GM21786 (cell line): ENCODE measurements around the gene RAB9A.
A peak's percentile ranks its signal among the peaks of the same experiment; 100 is the strongest.
"Not testable (repeated sequence)": the region's sequence is repeated elsewhere in the genome, so short reads cannot be mapped to it uniquely, and the experiment has no call there.

Source experiments
- ATAC-seq: cut with Tn5 transposase; IDR thresholded peaks from one replicate; pipeline ENCODE4 v1.9.1; 2021; ENCODE audit not compliant: unreplicated experiment

Gene RAB9A

GRCh38 chrX:13688958-13689740, at the start of gene RAB9A:
RAB9A (plus strand) TSS chrX:13689128; CDS start chrX:13708747, 19,619 bp downstream.
- peak; percentile 68 for ATAC-seq

DNA sequence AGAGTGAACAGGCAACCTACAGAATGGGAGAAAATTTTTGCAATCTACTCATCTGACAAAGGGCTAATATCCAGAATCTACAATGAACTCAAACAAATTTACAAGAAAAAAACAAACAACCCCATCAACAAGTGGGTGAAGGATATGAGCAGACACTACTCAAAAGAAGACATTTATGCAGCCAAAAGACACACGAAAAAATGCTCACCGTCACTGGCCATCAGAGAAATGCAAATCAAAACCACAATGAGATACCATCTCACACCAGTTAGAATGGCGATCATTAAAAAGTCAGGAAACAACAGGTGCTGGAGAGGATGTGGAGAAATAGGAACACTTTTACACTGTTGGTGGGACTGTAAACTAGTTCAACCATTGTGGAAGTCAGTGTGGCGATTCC, 47.2 kb upstream of the RAB9A start:
- not testable (repeated sequence) for ATAC-seq

- no peak for ATAC-seq
Observed at GRCh38 chrX:13645464-13646153, 43.3 kb upstream of the RAB9A start.

- no peak for ATAC-seq
Observed at GRCh38 chrX:13646154-13646549, 42.8 kb upstream of the RAB9A start.

DNA sequence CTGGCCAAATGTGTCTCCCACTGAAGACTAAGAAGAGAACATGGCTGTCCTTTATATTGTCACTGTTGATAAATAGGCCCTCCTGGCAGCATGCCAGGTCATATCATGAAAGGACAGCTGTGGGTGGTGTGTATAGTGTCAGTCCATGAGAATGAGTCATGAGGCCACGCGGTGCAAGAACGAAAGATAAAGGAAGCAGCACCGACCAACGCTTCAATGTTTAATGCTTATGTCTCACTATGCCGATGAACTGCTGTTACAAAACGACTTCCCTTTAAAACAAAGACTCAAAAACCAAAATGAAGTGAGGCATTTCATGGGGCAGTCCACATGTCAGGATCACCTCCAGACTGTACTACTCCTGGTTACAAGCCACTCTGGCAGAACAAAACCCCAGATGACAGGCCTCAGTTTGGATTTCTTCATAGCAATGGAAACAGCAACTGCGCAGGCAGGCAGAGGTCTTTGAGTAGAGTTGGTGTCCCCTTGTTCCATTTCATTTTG, 41.2 kb upstream of the RAB9A start:
- no peak for ATAC-seq

- not testable (repeated sequence) for ATAC-seq
Observed at GRCh38 chrX:13648336-13648735, 40.6 kb upstream of the RAB9A start.

DNA sequence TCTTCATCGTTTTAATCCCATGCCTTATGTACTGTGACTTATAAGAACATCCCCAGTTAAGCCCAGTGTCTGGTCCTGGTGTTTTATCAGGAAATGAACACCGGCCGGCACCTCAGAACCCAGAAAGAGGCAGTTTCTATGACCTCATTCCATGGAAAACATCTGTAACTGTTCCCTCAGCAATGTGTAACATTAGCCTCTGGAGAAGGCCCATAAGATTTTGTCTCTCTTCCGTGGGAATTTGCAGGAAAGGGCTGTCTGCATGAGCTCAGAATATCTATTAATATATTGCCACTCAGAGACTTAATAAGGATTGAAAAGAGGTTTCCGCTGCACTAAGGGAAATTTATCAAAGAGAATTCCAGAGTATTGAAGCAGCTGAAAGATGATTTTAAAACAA, 39.1 kb upstream of the RAB9A start:
- ATAC-seq, result no peak

- no peak for ATAC-seq
Observed at GRCh38 chrX:13650318-13650717, 38.6 kb upstream of the RAB9A start.

GRCh38 chrX:13651150-13651549, 37.8 kb upstream of the RAB9A start:
- ATAC-seq, result no peak

- ATAC-seq, result no peak
Observed at GRCh38 chrX:13652287-13652793, 36.6 kb upstream of the RAB9A start.

DNA sequence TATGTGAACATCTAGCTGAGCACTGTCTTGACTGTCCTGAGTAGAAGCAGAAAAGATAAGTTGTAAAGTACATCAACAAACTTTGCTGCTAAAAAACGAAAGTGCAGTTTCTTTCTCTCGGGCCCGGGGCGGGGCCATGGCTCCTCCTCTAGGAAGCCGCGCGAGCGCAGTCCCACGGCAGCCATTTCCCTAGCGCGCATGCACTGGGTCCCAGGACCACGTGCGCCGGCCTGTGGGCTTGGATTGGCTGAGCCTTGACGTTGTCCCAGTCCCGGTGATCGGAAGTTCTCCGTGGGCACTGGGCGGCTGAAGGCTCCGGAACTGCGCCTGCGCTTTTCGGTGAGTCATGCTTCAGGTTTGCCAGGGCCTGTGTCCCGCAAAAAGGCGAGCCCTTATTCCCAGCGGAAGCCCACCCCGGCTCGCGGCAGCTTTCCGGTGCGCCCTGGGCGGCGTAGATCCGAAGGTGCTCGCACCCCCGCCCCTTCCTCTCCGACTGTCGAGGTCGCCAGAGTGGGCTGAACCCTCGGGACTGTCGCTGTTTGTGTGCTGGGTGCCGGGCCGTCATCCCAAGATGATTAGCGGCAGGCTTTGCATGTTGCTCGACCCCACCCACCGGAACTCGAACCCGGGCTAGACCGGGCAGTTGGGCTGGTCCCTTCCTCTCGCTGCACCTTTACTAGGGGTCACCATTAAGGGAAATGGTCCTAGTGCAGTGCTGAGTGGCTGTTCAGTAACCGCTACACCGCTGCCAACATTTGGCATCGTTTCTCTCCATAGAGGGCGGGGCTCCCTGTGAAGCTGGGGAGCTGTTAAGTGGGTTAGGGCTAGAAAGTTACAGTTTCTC, 35.9 kb upstream of the RAB9A start, which contains the start of gene TCEANC:
TSS of gene TCEANC (plus strand) at position 292 of the 844 bp plus-strand sequence. CDS start 9,368 bp downstream, outside the sequence.
- ATAC-seq, result peak; percentile 94

- no peak for ATAC-seq
Observed at GRCh38 chrX:13654116-13654515, 34.8 kb upstream of the RAB9A start.

DNA sequence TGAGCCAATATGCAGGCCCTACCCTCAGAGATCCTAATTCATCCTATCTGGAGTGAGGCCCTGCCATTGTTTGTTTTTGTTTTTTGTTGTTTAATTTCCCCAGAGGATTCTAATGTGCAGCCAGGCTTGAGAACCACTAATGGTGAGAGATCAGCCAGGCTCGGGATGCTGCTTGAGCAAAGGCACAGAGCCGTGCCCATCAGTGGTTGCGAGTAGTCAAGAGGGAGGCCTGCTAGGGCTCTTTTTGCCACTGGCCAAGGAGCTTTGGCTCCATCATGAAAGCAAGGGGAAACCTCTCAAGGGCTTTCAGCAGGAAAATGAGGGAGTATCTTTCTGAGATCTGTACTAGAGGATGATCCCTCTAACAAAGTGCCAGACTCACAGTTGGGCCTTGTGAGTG, 33.3 kb upstream of the RAB9A start:
- no peak for ATAC-seq

DNA sequence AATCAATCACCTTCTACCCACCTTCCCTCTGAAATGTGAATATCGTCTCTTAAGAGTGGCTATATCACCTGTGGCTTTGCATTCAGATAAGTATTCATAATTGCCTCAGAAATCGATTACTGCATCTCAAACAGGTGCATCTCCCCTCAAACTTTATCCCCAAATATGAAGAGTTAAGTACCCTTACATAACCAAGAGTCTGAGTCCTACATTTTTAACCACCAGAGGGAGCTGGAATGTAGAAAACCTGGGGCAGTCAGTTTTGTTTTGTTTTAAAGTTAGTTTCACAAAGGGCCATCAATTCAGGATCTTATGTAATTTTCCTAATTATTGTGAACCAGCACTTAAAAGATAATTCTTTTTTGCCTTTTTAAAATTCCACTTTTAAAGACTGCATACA, 30.3 kb upstream of the RAB9A start:
- no peak for ATAC-seq

- ATAC-seq, result no peak
Observed at GRCh38 chrX:13659063-13659462, 29.9 kb upstream of the RAB9A start.

- no peak for ATAC-seq
Observed at GRCh38 chrX:13661735-13662288, 27.1 kb upstream of the RAB9A start.

GRCh38 chrX:13662355-13662791, 26.6 kb upstream of the RAB9A start:
- no peak for ATAC-seq

DNA sequence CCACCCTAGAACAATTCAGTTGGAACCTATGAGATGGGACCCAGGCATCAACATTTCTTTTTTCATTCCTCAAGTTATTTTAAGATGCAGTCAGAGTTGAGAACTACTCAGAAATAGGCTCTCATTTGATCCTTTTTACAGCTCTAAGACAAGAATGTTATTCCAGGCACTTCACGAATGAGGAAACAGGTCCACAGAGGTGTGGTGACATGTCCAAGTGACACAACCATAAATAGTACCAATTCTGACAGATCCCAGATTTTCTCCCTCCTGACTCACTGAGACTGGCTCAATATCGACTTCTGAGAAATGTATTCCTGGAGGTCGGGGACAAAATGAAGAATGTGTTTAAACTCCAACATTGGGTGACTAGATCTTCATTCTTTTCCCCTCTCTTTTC, 24.9 kb upstream of the RAB9A start:
- ATAC-seq, result no peak

- no peak for ATAC-seq
Observed at GRCh38 chrX:13666836-13667235, 22.1 kb upstream of the RAB9A start.

DNA sequence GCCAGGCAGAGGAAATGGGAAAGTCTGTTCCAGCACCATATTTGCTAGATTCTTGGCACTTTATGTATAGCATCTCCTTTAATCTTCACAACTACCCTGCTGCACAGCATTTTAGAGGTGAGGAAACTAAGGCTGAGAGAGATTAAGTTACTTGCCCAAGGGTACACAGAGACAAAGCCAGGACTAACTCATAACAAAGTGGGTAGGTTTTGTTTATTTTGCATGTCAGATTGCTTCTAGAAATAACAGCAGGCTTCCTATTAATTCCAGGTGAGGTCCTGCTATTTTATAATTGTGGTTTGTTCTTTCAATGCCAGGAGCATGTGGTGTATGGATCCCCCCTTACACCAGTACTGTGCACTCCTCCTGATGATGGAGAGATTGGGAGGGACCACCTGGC, 21.0 kb upstream of the RAB9A start:
- ATAC-seq, result no peak
